Amniotic epithelial cell (primary cell): ENCODE measurements around the gene GGCX.

Source experiments
- DNase-seq: peaks from one replicate; pipeline ENCODE4 v3.0.0-alpha.2; 2010; ENCODE audit warnings: low read depth

Gene GGCX

GRCh38 chr2:85516653-85517389, 44.5 kb downstream of the GGCX start:
- DNase-seq, result no peak

- no peak for DNase-seq
Observed at GRCh38 chr2:85514323-85514722, 47.0 kb downstream of the GGCX start.

- DNase-seq, result no peak
Observed at GRCh38 chr2:85511008-85511811, 50.1 kb downstream of the GGCX start.

GRCh38 chr2:85506768-85507181, 54.5 kb downstream of the GGCX start:
- DNase-seq, result no peak

- no peak for DNase-seq
Observed at GRCh38 chr2:85505551-85506238, 55.6 kb downstream of the GGCX start.

GRCh38 chr2:85504778-85505261, 56.5 kb downstream of the GGCX start:
- DNase-seq, result peak; percentile 82

- DNase-seq, result peak; percentile 18
Observed at GRCh38 chr2:85503851-85504777, 57.2 kb downstream of the GGCX start.

GRCh38 chr2:85503168-85503850, 58.0 kb downstream of the GGCX start:
- no peak for DNase-seq

- no peak for DNase-seq
Observed at GRCh38 chr2:85502720-85503119, 58.6 kb downstream of the GGCX start.

- peak; percentile 77 for DNase-seq
Observed at GRCh38 chr2:85501248-85501647, 60.0 kb downstream of the GGCX start.

GRCh38 chr2:85497944-85498630, 63.2 kb downstream of the GGCX start:
- no peak for DNase-seq

- DNase-seq, result no peak
Observed at GRCh38 chr2:85496436-85496835, 64.9 kb downstream of the GGCX start.
